Hematopoietic multipotent progenitor cell treated with erythropoietin and hydrocortisone succinate and interleukin-3 and kit ligand, for 15 days (in vitro differentiated cells): ENCODE results near the gene TRIM29.

Experiments
- DNase-seq: peaks from one replicate; pipeline ENCODE4 v3.0.0-alpha.2; 2015; ENCODE audit warnings: low spot score

The TRIM29 gene

DNA sequence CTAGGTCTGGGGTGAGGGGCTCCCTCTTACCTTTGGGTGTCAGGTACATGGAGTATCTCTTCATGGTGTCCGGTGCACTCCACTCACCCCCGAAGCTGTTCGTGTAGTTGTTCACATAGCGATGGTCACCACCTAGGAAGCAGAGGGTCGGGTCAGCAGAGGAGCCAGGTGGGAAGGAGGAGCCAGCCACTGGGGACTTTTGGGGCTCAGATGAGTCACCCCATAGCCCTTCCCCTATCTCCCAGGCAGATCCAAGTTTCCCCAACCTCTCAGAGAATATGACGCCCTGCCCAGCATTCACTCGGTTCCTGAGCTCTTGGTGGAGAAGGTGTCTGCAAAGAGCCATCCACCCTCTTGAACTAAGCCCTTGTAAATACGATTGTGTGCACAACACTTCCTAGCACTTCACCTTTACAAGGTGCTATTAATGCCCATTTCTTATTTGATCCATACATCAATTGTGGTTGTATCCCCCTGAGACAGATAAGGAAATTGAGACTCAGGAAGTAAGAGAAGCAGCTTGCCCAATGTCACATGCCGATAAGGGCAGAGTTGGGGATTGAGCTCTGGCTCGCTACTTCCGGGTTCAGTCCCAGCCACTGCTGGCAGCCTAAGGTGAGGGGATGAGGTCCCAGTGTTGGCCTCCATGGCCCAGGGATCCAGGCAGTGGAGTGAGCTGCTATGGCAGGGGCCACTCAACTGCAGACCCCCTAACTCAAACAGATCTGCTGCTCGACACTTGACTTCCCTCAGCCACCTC is 14.8 kb downstream of the TRIM29 start:
- DNase-seq: peak; percentile 5

DNA sequence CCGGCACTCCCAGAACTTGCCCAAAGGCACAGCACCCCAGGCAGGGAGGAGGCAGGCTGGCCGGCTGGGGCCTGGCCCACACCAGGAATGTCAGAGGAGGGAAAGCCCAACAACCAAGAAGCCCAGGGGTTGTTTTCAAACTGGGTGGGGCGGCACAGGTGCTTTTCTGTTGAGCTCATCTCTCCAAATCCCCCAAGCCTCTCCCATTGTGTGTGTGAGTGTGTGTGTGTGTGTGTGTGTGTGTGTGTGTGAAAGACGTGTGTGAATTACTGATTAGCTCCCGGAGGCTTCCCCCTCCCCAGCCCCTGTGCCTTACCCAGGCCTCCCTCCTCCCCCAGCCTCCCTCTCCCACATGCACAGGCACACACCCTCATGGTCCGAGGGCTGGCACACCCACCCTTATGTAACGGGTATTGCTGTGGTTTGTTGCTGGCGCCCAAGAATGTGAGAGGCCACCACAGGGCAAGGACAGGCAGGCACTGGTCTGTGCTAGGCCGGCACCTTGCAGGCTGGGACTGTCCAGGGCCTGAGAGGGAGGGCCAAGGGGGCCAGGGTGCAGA is 15.9 kb downstream of the TRIM29 start:
- no peak for DNase-seq

GRCh38 chr11:120121336-120121735 is 16.6 kb downstream of the TRIM29 start:
- no peak for DNase-seq

GRCh38 chr11:120120805-120121335 is 17.0 kb downstream of the TRIM29 start:
- no peak for DNase-seq

- DNase-seq: no peak
Observed at GRCh38 chr11:120119121-120119520, 18.8 kb downstream of the TRIM29 start.

DNA sequence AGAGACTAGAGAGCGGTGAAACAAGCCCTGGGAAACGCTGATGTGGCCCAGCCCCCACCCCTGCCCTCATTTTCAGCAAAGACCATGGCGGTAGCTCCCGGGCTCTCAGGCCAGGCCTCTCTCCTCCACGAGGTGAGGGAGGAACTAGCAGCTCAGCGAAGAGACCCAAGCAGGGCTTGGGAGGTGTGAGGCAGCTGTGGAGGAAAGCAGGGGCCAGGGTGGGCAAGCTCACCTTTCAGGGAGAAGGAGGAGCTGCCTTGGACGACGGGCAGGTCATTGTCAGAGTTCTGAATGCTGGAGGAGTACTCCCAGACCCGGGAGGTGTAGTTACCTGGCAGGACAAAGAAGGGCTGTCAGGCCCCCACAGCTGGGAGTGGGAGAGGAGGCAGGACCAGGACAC is 19.9 kb downstream of the TRIM29 start:
- no peak for DNase-seq

DNA sequence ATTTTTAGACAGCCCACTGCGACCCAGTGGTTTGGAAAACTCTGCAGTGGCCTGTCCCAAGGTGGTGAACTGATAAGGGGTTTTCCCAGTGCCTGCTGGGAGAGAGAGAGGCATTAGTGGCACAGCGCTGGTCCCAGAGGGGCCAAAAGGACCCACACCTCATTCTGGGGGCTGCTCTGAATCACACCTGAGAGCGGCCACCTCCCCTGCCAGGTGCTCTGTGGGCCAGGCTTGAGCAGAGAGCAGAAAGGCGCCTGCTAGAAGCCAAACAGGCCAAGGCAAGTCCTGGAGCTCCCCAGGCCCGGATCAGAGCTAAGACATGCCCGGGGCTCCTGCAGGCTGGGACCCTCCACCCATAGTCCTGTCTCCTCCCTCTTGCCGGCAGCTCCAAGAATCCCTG is 20.9 kb downstream of the TRIM29 start:
- DNase-seq: no peak

DNA sequence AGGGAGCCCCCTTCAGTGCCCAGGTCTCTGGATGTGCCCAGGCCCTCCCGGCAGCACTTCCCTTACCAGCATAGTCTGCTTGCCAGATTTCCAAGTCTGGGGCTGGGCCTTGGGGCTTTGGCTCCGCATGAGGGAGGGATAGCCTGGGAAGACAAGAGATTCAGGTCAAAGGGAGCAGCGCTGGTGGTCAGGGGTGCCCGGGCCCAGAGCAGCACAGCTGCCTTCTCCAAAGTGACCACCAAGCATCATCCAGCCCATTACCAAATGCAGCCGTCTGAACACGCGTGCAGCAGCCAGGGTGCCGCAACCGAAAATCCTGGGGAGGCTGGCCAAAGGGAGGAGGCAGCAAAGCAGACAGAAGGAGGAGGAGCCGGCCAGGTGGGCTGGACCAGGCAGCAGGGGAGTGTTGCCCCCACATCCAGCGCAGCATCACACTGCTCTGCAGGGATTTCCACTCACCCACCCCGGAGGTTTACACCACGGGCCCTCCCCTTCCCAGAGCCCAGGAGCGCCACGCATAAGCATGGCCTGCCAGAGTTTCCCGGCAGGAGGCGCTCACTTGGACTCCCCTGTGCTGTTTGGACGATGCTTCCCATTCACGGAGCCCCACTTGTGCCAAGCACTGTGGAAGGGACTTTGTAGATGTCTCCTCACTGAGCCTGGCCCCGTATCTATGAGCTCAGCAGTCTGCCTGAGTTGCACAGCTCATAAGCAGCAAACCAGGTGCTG is 22.5 kb downstream of the TRIM29 start:
- no peak for DNase-seq

DNA sequence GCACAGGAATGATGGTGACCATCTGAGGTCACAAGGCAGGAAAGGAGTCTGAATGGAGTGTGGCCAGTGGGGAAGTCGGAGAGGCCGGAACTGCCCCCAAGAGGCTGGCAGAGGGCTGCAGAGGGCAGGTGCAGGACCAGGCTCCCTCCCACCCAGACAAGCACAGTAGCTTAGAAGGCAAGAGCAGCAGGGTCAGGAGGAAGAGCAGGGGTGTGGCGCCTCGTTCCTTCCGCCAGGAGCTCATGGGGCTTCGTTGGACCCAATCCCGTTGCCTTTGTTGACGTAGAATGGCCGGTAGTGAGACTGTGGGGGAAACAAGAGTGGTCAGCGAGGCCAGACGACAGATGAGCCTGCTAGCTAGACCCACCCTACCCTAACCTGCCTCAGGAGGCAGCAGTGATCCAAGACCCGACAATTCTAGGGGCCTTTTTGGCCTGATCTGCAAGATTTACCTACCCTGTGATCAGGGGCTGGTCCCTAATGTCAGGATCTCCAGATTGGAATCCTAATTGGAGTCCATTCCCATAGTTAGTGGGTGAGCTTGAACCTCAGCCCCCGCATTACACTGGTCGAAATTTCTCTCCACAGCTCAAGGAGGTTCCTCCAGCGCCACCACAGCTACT is 25.6 kb downstream of the TRIM29 start:
- no peak for DNase-seq

- no peak for DNase-seq
Observed at GRCh38 chr11:120109531-120109930, 28.4 kb downstream of the TRIM29 start.

- no peak for DNase-seq
Observed at GRCh38 chr11:120108785-120109168, 29.1 kb downstream of the TRIM29 start.

DNA sequence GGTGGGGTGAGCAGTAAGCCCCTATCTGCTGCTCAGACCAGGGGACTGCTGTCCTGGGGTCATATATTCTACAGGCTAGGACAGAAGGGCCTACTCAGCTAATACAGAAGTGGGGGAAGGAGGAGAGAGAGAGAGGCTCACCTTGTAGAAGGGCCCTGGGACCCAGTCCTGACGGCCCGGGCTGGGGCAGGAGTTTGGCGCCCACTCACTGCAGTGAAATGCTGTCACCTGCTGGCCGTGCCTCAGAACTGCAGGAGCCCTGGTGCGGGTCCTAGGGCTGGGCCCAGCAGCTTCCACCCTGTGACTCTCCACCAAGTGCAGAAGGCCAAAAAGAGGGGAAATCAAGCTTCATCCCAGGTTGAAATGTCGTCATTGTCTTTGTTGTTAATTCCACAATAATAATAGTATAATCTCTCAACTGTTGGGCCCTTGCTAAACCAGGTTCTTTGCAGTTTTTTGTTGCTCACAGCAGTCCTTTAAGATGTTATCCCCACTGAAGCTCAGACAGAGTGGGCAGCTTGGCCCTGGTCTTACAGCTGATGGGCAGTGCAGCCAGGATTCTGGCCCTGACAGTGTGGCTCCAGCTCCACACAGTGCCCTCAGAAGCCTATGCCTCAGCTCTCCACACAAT is 29.6 kb downstream of the TRIM29 start:
- peak; percentile 58 for DNase-seq

GRCh38 chr11:120107692-120108091 is 30.2 kb downstream of the TRIM29 start:
- DNase-seq: no peak

DNA sequence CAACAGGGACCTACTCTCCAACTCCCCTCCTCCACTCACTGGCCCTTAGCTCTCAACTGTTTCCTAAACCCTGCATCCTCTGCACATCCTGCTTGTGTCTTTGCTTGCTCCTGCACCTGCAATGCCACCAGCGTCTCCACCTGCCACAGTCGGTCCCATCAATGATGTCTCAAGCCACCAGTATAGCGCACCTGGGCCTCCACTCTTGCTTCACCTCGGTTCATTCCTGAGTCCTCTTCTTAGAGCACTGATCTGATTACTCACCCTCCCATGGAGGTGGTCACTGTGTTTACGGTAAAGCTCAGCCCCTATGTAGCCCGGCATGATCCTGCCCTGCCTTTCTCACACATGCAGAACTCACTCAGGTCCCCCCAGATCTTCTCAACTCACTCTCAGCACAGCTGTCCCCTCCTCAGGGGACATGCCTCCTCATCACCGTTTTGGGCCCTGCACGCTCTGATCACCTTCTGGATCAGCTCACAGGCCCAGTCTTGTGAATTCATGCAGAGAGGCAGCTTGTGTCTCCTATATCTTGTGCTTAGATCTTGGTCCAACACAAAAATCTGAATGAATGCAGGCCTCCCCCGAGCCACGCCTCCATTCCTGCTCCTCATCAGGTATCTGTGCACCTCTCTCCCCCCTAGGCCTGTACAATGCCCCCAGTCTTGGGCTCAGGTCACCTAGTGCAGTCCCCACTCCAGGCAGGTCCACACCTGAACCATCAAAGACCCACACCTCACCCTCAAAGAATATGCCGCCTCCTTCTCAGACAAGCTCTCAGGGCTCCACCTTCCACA is 31.4 kb downstream of the TRIM29 start:
- no peak for DNase-seq

DNA sequence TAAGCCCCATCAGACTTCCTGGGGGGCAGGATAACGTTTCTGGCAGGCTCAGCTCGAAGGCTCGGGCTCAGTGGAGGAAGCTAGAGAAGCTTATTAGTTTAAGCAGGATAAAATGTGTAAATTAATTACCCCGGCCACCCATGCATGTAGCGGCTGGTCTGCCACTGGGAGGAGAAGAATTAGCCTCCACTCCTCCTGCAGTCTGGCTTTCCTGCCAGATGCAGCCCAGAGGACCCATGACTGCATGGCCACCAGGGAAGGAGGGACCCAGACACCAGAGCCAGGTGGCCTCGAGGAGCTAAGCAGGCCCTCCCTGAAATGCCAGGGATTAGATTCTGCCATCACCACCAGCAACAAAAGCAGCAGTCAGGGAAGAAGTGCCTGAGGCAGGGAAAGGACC is 32.3 kb downstream of the TRIM29 start:
- DNase-seq: no peak

DNA sequence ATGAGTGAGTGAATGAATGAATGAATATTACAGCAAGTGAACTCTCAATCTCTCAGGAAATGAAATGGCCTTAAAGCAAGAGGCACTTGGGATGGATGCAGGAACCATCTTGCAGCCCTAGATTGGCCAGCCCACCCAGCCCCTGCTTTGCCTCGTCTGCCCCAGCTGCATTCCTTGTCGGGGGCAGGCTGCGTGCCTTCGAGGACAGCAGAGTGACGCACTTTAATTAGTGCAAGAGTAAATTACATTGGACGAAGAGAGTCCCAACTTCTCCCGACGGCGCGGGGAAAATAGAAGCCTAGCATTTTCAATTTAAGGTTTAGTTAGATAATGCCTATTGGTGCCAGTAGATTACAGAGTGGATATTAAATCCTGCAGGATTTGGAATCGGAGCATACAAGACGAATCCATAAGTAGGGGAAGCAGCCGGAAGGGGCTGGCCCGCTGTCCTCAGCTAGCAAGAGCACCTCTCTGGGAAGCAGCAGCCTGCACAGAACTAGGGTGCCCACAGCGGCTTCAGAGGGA is 33.8 kb downstream of the TRIM29 start:
- DNase-seq: no peak

DNA sequence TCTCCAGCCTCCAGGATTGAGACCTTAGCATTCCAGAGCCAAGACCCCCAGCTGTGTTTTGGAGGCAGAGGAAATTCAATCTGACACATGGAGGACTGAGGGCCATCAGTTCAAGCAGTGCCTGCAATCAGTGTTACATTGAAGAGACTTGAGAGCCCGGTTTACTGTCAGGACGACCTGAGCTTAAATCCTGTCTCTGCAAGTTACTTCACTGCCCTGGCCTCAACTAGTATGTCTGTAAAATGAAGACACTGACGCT is 35.1 kb downstream of the TRIM29 start:
- no peak for DNase-seq

- no peak for DNase-seq
Observed at GRCh38 chr11:120102050-120102863, 35.7 kb downstream of the TRIM29 start.

GRCh38 chr11:120098503-120099020 is 39.4 kb downstream of the TRIM29 start:
- DNase-seq: no peak

- no peak for DNase-seq
Observed at GRCh38 chr11:120097721-120098385, 40.1 kb downstream of the TRIM29 start.
